ENCODE data around the gene L3MBTL1. TPM values are rescaled to one million over a fixed set of nuclear protein-coding genes. Genes with fewer than 3 reads are reported as not detected.

Gene L3MBTL1
- total RNA-seq, 3 donors from 2014 or later, result 8.6 to 24.7 (median 17.4) TPM

DNA sequence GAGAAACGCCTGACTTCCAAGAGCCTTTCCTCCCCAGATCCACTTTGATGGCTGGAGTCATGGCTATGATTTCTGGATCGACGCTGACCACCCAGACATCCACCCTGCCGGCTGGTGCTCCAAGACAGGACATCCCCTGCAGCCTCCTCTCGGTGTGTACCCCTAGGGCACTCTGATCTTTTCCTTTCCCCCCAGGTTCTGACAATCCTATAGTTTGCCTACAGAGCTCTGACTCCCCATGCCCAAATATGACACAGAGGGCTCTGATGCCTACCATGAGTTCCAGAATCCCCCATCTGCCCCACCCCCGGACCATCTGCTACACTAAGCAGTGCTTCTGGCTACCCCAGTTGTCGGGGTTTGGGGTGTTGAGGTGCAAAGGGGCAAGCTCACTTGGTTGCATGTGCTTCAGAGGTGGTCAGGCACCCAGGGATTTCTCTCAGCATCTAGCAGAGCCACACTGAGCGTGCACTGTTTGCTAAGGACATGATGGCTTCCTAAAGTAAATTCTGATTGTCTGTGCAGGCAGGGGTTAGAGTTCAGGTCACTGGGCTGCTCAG lies 27.4 kb downstream of the L3MBTL1 start:
- Histone ChIP-seq H3K36me3 (no peaks in the 10 kb centered on the region), H3K27ac (no peak overlapping the region), H3K9me3 (no peaks in the 10 kb centered on the region), H3K27me3 (no peaks in the 10 kb centered on the region), H3K4me1 (no peaks in the 10 kb centered on the region), H3K4me3 (no peak overlapping the region)
- TF ChIP-seq POLR2AphosphoS5 (IDR thresholded peaks at IDR 0.05) (no peak), POLR2A (IDR thresholded peaks at IDR 0.05) (no peak)
- TF ChIP-seq, protein P1, sequence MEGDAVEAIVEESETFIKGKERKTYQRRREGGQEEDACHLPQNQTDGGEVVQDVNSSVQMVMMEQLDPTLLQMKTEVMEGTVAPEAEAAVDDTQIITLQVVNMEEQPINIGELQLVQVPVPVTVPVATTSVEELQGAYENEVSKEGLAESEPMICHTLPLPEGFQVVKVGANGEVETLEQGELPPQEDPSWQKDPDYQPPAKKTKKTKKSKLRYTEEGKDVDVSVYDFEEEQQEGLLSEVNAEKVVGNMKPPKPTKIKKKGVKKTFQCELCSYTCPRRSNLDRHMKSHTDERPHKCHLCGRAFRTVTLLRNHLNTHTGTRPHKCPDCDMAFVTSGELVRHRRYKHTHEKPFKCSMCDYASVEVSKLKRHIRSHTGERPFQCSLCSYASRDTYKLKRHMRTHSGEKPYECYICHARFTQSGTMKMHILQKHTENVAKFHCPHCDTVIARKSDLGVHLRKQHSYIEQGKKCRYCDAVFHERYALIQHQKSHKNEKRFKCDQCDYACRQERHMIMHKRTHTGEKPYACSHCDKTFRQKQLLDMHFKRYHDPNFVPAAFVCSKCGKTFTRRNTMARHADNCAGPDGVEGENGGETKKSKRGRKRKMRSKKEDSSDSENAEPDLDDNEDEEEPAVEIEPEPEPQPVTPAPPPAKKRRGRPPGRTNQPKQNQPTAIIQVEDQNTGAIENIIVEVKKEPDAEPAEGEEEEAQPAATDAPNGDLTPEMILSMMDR (IDR thresholded peaks at IDR 0.05), result no peak
- intact Hi-C loops (cut with DNase I; ENCODE audit: low total_unique reads), result loop anchor here (5.0 kb wide), 1 partner anchor 547 kb away; no protein-coding TSS in a partner anchor
- no peak for DNase-seq (ENCODE audit: low spot score in 2 of 2)

DNA sequence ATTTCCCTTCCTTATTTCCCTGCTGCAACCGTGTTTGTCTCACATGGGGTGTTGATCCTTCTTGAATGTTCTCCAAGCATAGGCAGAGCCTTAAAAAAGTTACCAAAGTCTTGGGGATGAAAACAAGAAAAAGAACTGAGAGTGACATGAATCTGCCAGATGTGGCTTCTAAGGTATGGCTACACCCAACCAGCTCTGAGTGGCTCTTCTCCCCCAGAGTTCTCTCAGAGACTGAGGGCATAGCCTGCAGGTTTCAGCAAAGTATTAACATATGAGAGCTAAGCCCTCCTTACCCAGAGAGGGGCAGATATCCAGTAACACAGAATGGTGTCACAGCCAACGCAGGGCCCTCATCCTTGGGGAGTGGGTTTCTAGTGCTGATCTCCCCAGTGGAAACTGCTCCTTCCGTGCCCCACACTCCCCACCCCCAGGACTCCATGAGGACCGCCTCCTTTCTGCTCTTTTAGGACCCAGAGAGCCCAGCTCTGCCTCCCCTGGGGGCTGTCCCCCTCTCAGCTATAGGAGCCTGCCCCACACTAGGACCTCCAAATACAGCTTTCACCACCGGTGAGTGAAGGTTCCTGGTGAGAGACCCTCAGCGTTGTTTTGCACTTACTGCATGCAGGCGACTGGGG lies 28.0 kb downstream of the L3MBTL1 start:
- Histone ChIP-seq H3K36me3 (no peaks in the 10 kb centered on the region), H3K27ac (no peak overlapping the region), H3K4me3 (no peak overlapping the region), H3K27me3 (no peaks in the 10 kb centered on the region), H3K9me3 (no peaks in the 10 kb centered on the region), H3K4me1 (no peaks in the 10 kb centered on the region)
- TF ChIP-seq POLR2A (IDR thresholded peaks at IDR 0.05) (no peak), POLR2AphosphoS5 (IDR thresholded peaks at IDR 0.05) (no peak)
- TF ChIP-seq, protein P1 (IDR thresholded peaks at IDR 0.05), result no peak
- DNase-seq (ENCODE audit: low spot score in 2 of 2), result no peak
- intact Hi-C loops (cut with DNase I; ENCODE audit: low total_unique reads), result no loop called here

DNA sequence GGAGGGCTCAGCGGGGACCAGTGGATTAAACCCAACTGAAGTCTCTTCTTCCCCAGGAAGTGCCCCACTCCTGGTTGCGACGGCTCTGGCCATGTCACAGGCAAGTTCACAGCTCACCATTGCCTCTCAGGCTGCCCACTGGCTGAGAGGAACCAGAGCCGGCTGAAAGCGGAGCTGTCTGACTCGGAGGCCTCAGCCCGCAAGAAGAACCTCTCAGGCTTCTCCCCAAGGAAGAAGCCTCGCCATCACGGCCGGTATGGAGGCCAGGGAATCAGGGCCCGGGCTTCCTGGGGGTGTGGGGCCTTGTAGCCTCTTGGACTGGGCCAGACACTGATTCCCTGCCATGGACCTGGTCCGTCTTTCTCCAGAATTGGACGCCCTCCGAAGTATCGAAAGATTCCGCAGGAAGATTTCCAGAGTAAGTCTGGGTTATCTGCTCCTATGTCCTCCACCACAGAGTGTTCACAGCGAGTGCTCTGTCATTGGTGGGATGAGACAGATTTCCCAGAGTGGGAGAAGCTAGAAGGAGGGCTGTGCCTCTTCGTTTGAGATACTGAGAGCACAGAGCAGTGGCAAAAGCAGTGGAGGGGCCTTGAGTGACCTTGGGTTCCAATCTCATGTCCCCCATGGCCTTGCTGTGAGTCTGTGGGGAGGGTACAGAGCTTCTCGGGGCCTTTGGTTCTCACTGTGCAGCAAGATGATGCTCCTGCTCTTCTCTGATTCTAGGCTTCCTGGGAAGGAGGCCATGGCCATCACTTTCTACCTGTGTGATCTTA lies 28.7 kb downstream of the L3MBTL1 start:
- H3K27me3 ChIP-seq, result no peaks in the 10 kb centered on the region
- TF ChIP-seq POLR2A (IDR thresholded peaks at IDR 0.05) (no peak), POLR2AphosphoS5 (IDR thresholded peaks at IDR 0.05) (no peak)
- TF ChIP-seq, protein P1 (IDR thresholded peaks at IDR 0.05), result no peak
- peak in 1 of 2 donors; percentile 14 for DNase-seq (ENCODE audit: low spot score in 2 of 2)
- H3K36me3 ChIP-seq, result no peaks in the 10 kb centered on the region
- no peak overlapping the region for H3K4me3 ChIP-seq
- H3K4me1 ChIP-seq, result no peaks in the 10 kb centered on the region
- H3K27ac ChIP-seq, result no peak overlapping the region
- H3K9me3 ChIP-seq, result no peaks in the 10 kb centered on the region
- intact Hi-C loops (cut with DNase I; ENCODE audit: low total_unique reads), result no loop called here

DNA sequence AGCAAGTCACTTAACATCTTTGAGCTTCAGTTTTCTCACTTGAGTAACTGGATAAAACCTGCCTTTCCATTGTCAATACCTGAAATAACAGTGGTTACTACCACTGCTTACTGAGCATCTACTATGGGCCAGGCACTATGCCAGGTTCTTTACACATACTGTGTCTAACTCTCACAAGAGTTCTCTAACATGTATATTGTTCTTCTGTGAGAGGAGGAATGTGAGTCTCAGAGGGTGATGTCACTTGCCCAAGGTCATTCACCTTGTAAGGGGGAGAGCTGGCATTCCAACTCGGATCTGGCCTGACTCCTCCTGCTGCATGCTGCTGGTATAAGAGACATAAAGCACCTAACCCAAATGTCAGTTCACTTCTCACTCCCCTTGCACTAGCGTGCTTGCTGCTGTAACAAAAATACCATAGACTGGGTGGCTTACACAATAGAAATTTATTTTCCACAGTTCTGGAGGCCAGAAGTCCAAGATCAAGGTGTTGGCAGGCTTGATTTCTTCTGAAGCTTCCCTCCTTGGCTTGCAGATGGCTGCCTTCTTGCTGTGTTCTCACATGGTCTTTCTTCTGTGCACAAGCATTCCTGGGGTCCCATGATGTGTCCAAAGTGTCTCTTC lies 29.4 kb downstream of the L3MBTL1 start:
- Histone ChIP-seq H3K27ac (no peak overlapping the region), H3K4me1 (no peaks in the 10 kb centered on the region), H3K9me3 (no peaks in the 10 kb centered on the region), H3K4me3 (no peak overlapping the region), H3K27me3 (no peaks in the 10 kb centered on the region), H3K36me3 (no peaks in the 10 kb centered on the region)
- DNase-seq (ENCODE audit: low spot score in 2 of 2), result peak in 1 of 2 donors; percentile 12
- intact Hi-C loops (cut with DNase I; ENCODE audit: low total_unique reads), result no loop called here
- TF ChIP-seq, protein P1 (IDR thresholded peaks at IDR 0.05), result no peak
- TF ChIP-seq POLR2A (IDR thresholded peaks at IDR 0.05) (no peak), POLR2AphosphoS5 (IDR thresholded peaks at IDR 0.05) (no peak)

Measured in breast epithelium (tissue), 4 donors.